Stimulated activated naive CD8-positive, alpha-beta T cell treated with anti-CD3 and anti-CD28 coated beads, Interleukin-15, amount 100 ng/mL, for 72 hours (primary cell): Measurements from ENCODE around the gene ZSWIM6.
"Not testable (repeated sequence)": the region's sequence is repeated elsewhere in the genome, so short reads cannot be mapped to it uniquely, and the experiment has no call there.

Experiments used
- ATAC-seq: fragments of 150-1000 bp; cut with Tn5 transposase; 2 replicates; pipeline ENCODE4 v1.10.0; 2021; ENCODE audit warnings: mild to moderate bottlenecking, moderate library complexity
- DNase-seq, 2 donors: peaks; one replicate each; pipeline ENCODE4 v3.0.0; 2021 to 2022
- H3K27ac Mint-ChIP-seq, 2 donors: one replicate each; pipeline ENCODE4 v1.8.0; 2022; ENCODE audit warnings: mild to moderate bottlenecking in 2 of 2, mixed read lengths in 2 of 2, moderate library complexity in 2 of 2
- H3K27me3 Mint-ChIP-seq: one replicate; pipeline ENCODE4 v1.8.0; 2022; ENCODE audit warnings: mixed read lengths
- H3K4me1 Mint-ChIP-seq: one replicate; pipeline ENCODE4 v1.8.0; 2022; ENCODE audit warnings: mild to moderate bottlenecking, mixed read lengths
- H3K4me3 Mint-ChIP-seq, 2 donors: one replicate each; pipeline ENCODE4 v1.8.0; 2022; ENCODE audit warnings: mild to moderate bottlenecking in 2 of 2, mixed read lengths in 2 of 2, moderate library complexity in 1 of 2
- H3K9me3 Mint-ChIP-seq, 2 donors: one replicate each; pipeline ENCODE4 v1.8.0; 2022; ENCODE audit warnings: mixed read lengths in 2 of 2

The ZSWIM6 gene

DNA sequence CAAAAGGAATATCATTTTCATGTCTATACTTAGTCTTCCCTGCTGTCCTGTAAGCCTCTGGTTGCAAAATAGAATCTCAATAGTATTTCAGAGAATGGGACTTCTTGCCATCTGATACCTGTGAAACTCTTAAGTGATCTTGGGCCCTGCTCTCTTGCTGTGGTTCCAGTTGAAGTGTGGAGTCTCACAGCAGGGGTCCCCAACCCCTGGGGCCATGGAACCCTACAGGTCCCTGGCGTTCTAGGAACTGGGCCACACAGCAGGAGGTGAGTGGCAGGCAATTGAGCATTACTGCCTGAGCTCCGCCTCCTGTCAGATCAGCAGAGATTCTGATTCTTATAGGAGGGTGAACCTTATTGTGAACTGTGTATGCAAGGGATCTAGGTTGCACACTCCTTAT is 65.9 kb downstream of the ZSWIM6 start:
- no peaks in the 10 kb centered on the region for H3K27me3 Mint-ChIP-seq
- H3K27ac Mint-ChIP-seq, result no peak overlapping the region
- ATAC-seq (no peak), DNase-seq (no peak)
- no peaks in the 10 kb centered on the region for H3K9me3 Mint-ChIP-seq
- peaks cover 22% of the 10 kb centered on the region for H3K4me1 Mint-ChIP-seq
- no peak overlapping the region for H3K4me3 Mint-ChIP-seq

DNA sequence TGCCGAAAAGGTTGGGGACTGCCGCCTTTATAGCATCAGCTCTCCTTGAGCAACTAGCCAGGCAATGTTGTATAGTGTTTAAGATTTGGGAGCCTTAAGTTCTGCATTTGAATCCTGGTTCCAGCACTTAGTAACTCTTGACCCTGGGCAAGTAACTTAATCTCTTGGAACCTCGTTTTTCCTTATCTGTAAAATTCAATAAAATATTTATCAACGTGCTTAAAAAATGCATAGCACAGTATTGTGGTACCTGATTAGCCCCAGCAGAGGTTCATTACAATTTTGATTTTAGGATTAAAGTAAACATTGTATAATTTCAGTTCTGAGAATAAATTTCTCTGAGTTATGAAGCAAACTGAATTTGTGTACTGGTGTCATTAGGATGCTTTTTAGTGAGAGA is 66.4 kb downstream of the ZSWIM6 start:
- DNase-seq (no peak), ATAC-seq (no peak)
- H3K9me3 Mint-ChIP-seq, result no peaks in the 10 kb centered on the region
- peaks cover 23% of the 10 kb centered on the region for H3K4me1 Mint-ChIP-seq
- H3K4me3 Mint-ChIP-seq, result no peak overlapping the region
- H3K27ac Mint-ChIP-seq, result no peak overlapping the region
- H3K27me3 Mint-ChIP-seq, result no peaks in the 10 kb centered on the region

DNA sequence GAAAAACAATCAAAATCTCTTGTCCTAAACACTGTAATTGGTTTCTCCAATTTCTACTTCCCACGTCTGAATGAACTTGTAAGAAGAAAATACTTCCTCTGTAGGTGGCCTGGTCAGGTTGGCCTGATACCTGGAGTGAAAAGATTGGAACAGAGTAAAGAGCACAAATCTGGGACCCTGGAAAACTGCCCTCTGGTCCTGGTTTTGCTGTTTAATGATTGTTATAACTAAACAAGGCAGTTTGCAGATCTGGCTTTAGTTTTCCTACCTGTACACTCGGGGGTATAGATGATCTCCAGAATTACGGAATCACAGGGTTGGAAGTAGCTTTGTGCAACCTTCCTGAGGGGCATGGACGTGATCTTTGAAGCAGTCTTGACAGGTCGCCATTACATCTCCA is 67.6 kb downstream of the ZSWIM6 start:
- H3K4me1 Mint-ChIP-seq, result peaks cover 17% of the 10 kb centered on the region
- ATAC-seq (no peak), DNase-seq (no peak)
- no peaks in the 10 kb centered on the region for H3K27me3 Mint-ChIP-seq
- H3K4me3 Mint-ChIP-seq, result no peak overlapping the region
- no peaks in the 10 kb centered on the region for H3K9me3 Mint-ChIP-seq
- H3K27ac Mint-ChIP-seq, result no peak overlapping the region

DNA sequence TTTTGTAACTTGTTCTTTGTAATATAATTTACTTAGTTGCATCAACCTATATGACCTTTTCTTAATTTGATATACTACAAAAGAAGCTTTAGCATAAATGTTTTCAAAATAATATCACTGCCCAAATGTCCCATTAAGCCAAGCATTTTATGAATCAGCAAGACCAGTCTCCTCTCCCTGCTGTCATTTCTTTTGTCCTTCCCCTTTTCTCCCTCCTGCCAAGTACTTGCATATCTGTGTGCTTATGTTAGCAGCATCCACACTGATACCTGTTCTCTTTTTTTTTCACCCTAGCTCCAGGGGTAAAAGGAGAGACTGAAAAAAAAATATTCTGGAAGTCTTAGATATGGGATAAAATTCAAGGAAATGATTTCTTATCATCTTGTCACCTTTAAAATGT is 69.7 kb downstream of the ZSWIM6 start:
- ATAC-seq (no peak), DNase-seq (no peak)
- Mint-ChIP-seq H3K9me3 (no peaks in the 10 kb centered on the region), H3K27ac (no peak overlapping the region), H3K27me3 (no peaks in the 10 kb centered on the region), H3K4me3 (no peak overlapping the region), H3K4me1 (peaks cover 26% of the 10 kb centered on the region)

DNA sequence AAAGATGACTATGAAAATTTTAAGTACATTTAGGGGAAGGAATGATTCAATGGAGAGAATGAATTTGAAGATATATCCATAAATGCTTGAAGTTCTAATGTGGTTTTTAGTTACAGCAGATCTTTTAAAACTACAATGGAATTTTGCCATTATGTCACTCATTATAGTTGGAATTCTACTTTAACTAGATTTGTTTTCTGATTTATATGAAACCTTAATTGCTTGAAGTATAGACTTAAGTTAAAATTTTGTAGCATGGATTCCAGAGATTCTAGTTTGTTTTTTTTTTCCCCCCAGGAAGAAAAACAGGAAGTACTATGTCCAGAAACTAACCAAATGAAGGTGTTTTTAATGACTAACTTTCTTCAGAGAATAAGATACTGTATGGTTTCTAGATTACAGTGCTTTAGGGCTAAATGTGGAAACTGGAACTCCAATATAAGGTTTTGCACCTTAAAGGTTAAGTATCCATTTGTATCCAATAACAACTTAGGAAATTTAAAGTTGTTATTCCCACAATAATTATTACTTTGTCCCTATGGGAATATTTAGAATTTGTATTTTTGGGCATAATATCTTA is 70.3 kb downstream of the ZSWIM6 start:
- Mint-ChIP-seq H3K27me3 (no peaks in the 10 kb centered on the region), H3K27ac (no peak overlapping the region), H3K4me3 (no peak overlapping the region), H3K4me1 (peaks cover 26% of the 10 kb centered on the region), H3K9me3 (no peaks in the 10 kb centered on the region)
- ATAC-seq, result no peak
- DNase-seq, result no peak

DNA sequence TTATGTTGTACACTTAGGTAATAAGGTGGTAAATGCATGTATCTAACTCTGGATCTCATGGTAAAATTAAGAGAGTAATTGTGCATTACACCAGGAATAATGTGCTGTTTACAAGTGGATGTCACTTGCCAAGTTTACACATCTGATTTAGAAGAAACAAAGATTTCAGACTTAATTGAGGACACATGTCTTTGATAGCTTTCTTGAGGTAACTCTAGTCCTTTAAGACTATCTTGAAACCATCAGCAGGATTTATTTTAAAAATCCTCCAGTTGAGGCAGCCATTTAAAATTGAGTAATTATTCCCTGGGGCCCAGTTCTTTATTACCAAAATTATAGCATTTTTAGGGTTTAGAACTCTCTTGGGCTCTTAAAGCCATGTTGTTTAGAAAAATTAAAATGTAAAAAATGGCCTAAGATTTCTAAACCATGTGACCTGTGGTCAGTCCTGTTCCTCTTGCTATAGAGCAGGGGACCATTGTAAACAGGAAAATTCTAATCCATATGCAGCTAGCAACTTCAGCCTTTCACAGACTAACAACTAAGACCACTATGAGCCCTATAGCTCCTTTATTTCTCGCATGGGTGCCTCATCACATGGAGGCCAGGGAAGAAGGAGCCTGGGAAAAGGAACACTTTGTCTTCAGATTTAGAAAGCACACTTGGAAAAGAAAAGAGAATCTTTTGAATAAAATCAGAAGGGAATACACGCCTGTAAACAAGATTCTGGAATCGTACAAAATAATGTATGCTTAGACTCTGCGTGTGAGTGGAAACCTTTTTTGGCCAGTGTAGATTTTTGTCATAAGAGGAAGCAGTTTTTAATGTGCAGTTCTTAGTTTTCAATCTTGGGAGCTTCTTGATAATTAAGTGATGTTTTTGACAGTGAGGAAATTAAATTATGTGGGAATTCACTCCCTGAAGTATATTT is 71.2 kb downstream of the ZSWIM6 start:
- Mint-ChIP-seq H3K9me3 (no peaks in the 10 kb centered on the region), H3K4me3 (no peak overlapping the region), H3K4me1 (peaks cover 33% of the 10 kb centered on the region), H3K27ac (no peak overlapping the region), H3K27me3 (no peaks in the 10 kb centered on the region)
- no peak for DNase-seq
- ATAC-seq, result no peak

DNA sequence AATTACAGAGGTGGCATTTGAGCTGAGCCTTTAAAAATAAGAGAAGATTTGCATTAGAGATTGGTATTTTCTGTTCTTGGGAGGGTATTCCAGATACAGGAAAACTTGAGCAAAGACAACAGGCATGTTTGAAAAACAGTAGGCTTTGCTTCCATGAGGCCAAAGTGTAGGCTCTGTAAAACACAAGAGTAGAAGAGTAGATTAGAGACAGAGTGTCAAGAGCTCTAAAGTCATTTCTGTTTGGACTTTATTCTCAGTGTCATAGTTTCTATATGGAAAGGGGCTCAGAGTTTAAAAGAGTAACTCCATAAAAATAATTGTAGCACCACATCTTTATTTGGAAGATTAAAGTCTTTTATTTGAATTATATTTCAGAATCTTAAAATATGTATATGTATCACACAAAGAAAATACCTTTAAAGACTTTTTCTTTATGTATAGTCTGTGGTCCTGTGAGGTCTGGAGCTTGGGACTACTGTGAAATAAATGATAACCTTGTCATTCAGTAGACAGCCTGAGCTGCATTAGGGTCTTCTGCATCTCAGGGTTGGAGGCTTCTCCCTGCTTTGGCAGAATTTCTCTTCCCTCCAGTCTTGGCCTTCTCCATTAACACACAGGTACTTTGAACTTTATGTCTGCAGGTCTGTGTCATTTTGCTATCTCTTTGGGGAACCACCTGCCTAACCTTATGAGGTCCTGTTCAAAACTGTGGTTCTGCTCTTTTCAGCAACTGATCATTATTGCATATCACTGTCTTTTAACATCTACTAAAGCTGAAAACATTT is 73.6 kb downstream of the ZSWIM6 start:
- Mint-ChIP-seq H3K27me3 (no peaks in the 10 kb centered on the region), H3K4me3 (no peak overlapping the region), H3K4me1 (peaks cover 49% of the 10 kb centered on the region), H3K9me3 (no peaks in the 10 kb centered on the region), H3K27ac (no peak overlapping the region)
- no peak for DNase-seq
- peak; percentile 41 for ATAC-seq

DNA sequence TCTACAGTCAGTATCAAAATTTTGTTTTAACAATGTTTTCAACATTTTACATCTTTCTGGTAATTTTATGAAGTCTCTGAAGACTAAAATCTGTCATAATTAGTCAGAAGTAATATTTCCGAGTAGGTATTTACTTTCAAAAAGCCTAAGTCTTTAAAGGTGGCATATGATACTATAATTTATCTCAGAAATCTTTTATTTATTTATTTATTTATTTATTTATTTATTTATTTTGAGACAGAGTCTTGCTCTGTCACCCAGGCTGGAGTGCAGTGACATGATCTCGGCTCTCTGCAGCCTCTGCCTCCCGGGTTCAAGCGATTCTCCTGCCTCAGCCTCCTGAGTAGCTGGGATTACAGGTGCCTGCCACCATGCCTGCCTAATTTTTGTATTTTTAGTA is 74.4 kb downstream of the ZSWIM6 start:
- H3K27ac Mint-ChIP-seq, H3K9me3 Mint-ChIP-seq, H3K4me3 Mint-ChIP-seq, ATAC-seq, DNase-seq, H3K27me3 Mint-ChIP-seq: not testable (repeated sequence)
- H3K4me1 Mint-ChIP-seq, result peaks cover 49% of the 10 kb centered on the region

DNA sequence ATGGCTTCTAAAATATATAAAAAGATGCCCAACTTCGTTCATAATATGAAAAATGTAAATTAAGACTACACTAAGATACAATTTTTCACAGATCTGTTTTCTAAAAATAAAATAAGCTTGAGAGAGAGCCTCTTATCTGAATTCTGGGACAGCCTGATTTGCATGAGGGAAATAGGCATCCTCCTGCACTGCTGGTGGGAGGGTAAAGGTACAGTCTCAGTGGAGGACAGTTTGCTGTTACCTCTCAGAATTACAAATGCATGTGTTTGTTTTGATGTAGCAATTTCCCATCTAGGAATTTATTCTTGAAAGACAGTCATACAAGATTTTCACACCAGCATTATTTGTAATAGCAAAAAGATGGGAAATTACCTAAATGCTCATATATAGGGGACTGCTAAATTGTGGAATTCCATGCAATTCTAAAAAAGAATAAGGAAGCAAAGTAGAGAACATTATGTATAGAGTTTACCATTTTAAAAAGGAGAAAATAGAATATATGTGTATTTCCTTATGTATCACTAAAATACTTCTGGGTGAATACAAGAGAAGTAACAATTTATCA is 75.7 kb downstream of the ZSWIM6 start:
- Mint-ChIP-seq H3K27ac (no peak overlapping the region), H3K9me3 (no peaks in the 10 kb centered on the region), H3K4me3 (peak overlapping the region in 1 of 2 donors; percentile 79), H3K4me1 (peaks cover 37% of the 10 kb centered on the region), H3K27me3 (no peaks in the 10 kb centered on the region)
- DNase-seq (no peak), ATAC-seq (no peak)

DNA sequence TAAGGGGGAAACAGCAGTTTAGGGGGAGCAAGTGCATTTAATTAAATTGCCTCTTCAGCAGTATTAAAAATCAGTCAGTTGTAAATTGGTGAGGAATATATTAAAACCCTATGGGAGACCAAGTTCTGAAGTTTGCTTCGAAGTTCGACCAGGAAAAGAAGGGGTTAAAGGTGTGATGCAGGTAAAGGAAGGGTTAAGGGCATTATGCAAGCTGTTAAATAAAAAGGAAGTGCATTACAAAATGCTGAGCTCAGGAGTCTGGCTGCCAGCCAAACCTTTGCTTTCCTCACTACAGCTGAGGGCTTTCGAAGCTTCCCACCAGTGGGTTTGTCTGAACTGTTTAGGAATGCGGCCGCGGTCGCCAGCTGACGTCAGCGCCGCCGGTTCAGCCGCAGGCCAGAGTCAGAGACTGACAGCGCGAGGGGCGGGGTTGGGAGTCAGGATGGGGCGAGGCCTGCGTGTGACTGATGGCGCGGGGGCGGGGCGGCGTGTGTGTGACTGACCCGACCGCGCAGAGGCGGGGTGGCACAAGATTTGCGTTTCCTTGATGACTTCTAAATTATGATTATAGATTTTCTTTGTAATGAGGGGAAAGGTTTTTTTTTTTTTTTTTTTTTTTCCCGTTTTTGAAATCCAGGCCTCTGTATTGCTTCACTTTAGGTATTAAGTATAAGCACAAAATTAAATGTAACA is 76.6 kb downstream of the ZSWIM6 start:
- Mint-ChIP-seq H3K27ac (peak overlapping the region in 1 of 2 donors; percentile 60), H3K4me3 (peak overlapping the region; percentile 69 to 79), H3K4me1 (peaks cover 34% of the 10 kb centered on the region), H3K9me3 (no peaks in the 10 kb centered on the region), H3K27me3 (no peaks in the 10 kb centered on the region)
- DNase-seq (peak; percentile 87 to 97), ATAC-seq (peak; percentile 99)

DNA sequence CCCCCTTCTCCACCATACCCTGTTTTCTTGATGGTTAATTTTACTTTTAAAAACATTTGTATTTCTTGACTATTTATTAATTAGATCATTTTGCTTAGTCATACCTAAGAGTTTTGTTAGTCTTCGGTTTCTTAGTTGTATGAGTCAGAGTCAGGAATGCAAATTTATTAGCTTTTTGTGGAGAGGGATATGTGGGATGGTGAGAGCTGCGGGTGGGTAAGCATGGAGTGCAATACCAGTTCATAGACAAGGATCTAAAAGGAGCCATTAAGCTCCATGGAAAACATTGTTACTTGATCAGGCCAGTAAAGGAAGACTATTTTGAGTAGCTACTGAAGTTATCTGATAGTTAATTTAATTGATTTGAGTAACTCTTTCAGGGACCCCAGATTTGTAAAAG is 77.5 kb downstream of the ZSWIM6 start:
- H3K4me3 Mint-ChIP-seq, result no peak overlapping the region
- DNase-seq (no peak), ATAC-seq (no peak)
- no peak overlapping the region for H3K27ac Mint-ChIP-seq
- H3K27me3 Mint-ChIP-seq, result no peaks in the 10 kb centered on the region
- H3K9me3 Mint-ChIP-seq, result no peaks in the 10 kb centered on the region
- H3K4me1 Mint-ChIP-seq, result peaks cover 34% of the 10 kb centered on the region

DNA sequence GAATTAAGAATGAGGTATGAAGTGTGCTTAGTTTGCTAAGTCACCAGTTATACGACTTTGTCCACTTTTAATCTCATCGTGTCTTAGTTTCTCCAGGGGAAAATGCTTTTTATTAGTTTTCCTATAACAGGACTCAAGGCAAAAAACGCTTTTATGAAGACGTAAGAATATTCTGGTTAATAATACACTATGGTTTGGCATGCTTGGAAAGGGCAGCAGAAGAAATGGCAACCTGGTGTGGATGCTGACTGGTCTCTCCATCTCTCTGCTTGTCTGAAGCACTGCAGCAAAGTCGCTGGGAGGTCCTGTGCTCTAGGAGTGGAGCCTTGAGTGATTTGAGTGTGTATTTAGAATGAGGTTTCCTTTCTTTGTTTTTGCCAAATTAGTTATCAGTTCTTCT is 78.8 kb downstream of the ZSWIM6 start:
- H3K4me3 Mint-ChIP-seq, result no peak overlapping the region
- H3K9me3 Mint-ChIP-seq, result no peaks in the 10 kb centered on the region
- ATAC-seq, result no peak
- H3K27ac Mint-ChIP-seq, result no peak overlapping the region
- peaks cover 38% of the 10 kb centered on the region for H3K4me1 Mint-ChIP-seq
- no peak for DNase-seq
- no peaks in the 10 kb centered on the region for H3K27me3 Mint-ChIP-seq

DNA sequence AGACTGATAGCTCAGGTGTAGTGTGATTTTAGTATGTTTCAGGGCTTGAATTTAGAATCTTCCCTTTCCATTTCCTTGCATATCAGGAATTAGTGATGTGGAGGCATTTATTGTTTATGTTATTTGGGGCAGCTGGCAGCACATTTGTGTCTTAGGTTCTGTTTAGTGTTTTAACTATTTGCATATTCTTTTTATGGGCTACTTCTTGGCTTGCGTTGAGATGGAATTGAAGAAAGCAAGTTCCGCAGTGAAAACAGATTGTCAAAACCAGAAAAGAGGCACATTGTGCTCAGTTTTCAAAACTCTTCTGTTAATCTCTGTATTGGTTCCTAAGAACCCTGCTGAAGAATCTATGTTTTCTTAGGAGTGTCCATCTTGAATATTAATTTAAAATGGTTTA is 80.3 kb downstream of the ZSWIM6 start:
- peaks cover 45% of the 10 kb centered on the region for H3K4me1 Mint-ChIP-seq
- H3K4me3 Mint-ChIP-seq, result no peak overlapping the region
- ATAC-seq (no peak), DNase-seq (no peak)
- no peak overlapping the region for H3K27ac Mint-ChIP-seq
- no peaks in the 10 kb centered on the region for H3K27me3 Mint-ChIP-seq
- H3K9me3 Mint-ChIP-seq, result no peaks in the 10 kb centered on the region

DNA sequence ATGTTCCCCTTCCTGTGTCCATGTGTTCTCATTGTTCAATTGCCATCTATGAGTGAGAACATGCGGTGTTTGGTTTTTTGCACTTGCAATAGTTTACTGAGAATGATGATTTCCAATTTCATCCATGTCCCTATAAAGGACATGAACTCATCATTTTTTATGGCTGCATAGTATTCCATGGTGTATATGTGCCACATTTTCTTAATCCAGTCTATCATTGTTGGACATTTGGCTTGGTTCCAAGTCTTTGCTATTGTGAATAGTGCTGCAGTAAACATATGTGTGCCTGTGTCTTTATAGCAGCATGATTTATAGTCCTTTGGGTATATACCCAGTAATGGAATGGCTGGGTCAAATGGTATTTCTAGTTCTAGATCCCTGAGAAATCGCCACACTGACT is 81.1 kb downstream of the ZSWIM6 start:
- not testable (repeated sequence) for ATAC-seq, DNase-seq, H3K27me3 Mint-ChIP-seq, H3K27ac Mint-ChIP-seq, H3K9me3 Mint-ChIP-seq, H3K4me3 Mint-ChIP-seq
- peaks cover 45% of the 10 kb centered on the region for H3K4me1 Mint-ChIP-seq

DNA sequence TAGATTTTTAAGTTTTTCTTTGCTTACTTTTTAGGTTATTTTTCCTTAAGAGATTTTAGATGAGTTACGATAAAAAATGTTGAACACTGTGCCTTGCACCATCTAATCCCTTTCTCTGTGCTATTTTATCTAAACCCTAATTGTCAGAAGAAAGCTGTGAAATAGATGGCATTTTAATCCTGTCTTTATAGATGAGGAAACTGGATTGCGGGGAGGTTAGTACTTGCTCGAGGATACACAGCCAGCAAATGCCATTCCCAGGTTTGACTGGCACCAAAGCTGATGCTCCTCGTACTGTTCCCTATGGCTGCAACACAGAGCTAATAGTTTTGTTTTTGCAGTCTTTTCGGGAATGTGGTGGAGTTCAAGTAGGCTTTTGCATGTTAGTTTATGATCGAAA is 82.7 kb downstream of the ZSWIM6 start:
- Mint-ChIP-seq H3K9me3 (no peaks in the 10 kb centered on the region), H3K4me3 (no peak overlapping the region), H3K4me1 (peaks cover 29% of the 10 kb centered on the region), H3K27me3 (no peaks in the 10 kb centered on the region), H3K27ac (no peak overlapping the region)
- no peak for DNase-seq
- ATAC-seq, result no peak
